Astrocyte of the hippocampus (primary cell): ENCODE data around the gene KCNQ2.

Experiments
- DNase-seq: peaks from one replicate; pipeline ENCODE4 v3.0.0; 2011; ENCODE audit warnings: low read depth, low spot score

The KCNQ2 gene

GRCh38 chr20:63417097-63417737 lies 55.2 kb downstream of the KCNQ2 start:
- DNase-seq = no peak

DNA sequence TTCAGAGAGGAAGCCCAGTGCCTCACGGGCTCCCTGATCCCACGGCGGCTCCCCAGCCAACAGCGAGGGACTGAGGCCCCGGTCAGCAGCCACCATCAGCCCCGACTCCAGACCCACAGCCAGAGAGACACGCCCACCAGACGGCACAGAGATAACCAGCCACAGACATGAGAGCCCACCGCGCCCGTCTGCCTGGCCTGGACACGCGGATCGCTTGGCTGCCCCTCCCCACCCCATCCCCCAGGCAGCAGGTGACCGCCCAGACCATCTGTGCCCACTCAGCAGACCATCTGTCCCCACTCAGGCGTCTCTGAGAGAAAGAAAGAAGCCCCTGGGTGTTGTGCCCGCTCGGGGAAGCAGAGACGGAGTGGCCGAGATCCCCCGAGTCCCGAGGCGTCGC lies 55.8 kb downstream of the KCNQ2 start:
- DNase-seq = no peak

DNA sequence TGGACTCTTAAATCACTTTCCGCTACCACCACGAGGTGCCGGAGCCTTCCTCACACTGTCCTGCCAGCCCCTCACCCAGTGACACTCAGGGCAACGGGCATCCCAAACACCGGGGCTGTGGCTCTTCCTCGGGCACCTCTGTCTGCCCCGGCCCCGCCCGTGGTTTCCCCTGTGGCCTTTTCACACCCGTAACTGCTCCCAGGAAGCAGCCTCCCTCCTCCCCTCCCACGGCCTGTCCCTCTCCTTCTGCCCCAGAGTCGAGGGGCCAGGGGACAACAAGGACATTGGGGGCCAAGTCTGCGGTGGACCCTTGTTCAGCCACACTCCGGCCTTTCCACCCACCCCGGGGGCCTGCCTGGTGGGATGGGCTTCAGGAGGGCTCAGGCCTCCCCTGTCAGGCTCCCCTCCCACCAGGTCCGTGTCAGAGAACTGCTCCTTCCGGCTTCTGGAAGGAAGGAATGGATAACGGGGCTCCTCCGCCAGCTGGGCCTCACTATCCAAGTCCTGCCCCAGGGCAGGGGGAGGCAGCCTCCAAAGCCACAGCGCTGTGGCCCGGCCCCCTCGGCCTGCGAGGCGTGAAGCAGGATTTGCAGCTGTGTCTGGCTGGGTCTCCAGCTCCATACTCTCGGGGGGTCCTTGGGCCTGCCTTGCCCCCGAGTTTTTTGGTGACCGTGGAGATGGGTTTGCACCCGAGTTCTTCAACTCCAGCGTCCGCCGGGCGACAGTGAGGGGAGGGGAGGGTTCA lies 56.6 kb downstream of the KCNQ2 start:
- no peak for DNase-seq

- DNase-seq = no peak
Measured at GRCh38 chr20:63414720-63415430, 57.6 kb downstream of the KCNQ2 start.

GRCh38 chr20:63413963-63414684 lies 58.3 kb downstream of the KCNQ2 start:
- no peak for DNase-seq

DNA sequence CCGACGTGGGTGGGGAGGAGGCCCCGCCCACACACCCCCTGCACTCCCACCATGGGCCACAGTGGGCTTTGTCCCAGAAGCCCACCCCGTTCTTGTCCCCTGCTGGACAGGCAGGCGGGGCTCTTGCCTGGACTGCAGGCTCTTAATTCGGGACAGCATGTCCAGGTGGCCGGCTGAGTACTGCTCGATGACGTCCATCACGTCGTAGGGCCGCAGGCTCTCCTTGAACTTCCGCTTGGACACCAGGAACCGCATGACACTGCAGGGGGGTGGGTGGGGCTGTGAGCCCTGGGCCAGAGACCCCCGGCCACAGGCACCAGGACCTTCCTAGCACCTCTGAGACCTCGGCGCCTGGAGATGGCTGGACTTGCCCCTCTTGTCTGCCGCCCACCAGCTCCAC lies 59.1 kb downstream of the KCNQ2 start:
- no peak for DNase-seq

DNA sequence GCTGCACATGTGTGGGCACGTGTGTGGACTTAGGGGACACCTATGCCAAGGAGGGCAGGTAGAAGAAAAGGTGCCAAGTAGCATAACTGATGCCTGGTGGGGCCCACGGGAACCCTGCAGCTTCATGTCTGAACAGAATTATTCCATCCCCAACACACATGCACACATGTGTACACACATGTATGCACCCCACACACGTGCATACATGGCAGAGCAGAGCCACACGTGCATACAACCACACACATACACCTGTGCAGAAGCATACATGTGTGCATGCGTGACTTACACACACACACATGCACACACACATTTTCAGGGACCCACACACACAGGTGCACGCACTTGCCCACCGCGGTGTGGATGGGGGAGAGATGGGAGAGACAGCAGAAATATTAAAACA lies 59.6 kb downstream of the KCNQ2 start:
- no peak for DNase-seq

- DNase-seq = no peak
Measured at GRCh38 chr20:63411898-63412631, 60.4 kb downstream of the KCNQ2 start.

DNA sequence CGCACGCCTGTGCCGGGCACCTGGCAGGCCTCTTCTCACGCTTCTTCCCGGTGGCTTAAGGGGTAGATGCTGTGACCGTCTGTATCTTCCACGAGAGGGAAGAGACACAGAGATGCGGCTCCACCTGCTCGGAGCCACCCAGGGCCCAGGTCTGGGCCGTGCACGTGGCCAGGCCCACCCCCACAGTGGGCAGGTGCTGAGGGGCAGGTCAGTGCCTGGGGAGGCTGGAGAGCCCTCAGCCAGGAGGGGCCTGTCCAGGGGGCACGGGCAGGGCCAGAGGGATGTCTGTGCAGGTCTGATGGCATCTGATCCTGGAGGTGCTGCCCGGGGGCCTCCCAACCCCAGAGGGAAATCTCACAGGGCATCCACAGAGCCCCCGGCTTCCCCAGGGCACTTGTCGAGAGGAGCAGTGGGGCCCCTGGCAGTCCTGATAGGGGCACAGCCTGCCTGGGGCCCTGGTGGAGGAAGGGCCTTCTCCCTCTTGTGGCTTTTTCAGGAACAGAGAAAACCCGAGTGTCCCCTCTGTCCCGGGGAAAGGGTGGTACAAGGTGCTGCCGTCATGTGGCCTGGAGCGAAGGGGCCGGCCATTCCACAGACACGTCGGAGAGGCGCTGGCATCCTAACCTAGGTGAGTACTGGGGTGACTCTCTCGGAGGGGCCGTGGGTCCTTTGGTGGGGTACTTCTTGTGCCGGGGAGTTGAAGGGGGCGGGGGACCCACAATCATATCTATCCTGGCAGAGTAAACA lies 61.1 kb downstream of the KCNQ2 start:
- DNase-seq = no peak

DNA sequence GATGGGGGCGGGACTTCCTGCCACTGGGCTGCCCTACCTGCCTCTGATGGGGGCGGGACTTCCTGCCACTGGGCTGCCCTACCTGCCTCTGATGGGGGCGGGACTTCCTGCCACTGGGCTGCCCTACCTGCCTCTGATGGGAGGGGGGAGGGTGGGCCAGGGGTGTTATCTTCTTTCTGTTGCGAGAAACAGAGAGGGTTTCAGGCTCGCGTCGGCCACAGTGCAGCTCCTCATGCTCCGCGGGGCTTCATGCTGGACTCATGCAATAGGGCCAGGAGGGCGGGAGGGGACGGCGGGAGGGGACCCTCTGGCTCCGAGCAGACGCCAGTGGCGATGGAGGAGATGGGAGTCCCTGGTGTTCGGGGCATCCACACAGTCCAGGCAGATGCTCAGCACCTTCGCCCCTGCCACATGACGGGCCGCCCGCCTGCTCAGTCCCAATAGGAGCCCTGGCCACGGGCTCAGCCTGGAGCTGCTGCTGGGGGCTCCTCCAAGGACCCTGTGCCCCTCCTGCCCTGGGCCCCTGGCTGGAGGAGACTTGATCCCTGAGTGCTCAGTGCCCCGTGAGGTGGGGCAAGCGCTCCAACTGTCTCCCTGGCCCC lies 62.5 kb downstream of the KCNQ2 start:
- DNase-seq = no peak

- no peak for DNase-seq
Measured at GRCh38 chr20:63409066-63409833, 63.2 kb downstream of the KCNQ2 start.

- DNase-seq = no peak
Measured at GRCh38 chr20:63408684-63409046, 63.8 kb downstream of the KCNQ2 start.

- no peak for DNase-seq
Measured at GRCh38 chr20:63407928-63408683, 64.3 kb downstream of the KCNQ2 start.

GRCh38 chr20:63406617-63407245 lies 65.7 kb downstream of the KCNQ2 start:
- no peak for DNase-seq

DNA sequence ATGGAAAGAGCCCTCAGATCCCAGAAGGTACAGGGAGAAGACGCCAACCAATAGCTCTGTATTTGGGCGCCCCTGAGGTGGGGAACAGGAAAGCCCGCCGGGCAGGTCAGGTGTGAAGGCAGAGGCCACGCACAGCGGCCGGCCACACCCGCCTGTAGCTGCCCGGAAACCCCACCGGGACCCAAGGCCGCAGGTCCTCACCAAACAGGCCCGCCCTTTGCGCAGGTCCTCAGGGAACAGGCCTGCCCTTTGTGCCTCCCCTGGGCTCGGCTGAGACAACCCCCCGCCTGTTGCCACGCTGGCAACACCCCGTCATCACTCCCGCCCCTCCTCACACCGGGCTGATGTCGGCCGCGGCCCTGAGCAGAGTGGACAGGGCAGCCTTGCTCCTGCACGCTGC lies 66.4 kb downstream of the KCNQ2 start:
- DNase-seq = no peak

- no peak for DNase-seq
Measured at GRCh38 chr20:63405102-63405730, 67.2 kb downstream of the KCNQ2 start.

- no peak for DNase-seq
Measured at GRCh38 chr20:63404129-63405085, 68.0 kb downstream of the KCNQ2 start.
